GM12878 (cell line): ENCODE results near the gene HMX3. TPM values are rescaled to one million over a fixed set of nuclear protein-coding genes. Genes with fewer than 3 reads are reported as not detected.

Experiments used
- ATAC-seq: fragments of 200-7000 bp; cut with Tn5 transposase; 3 replicates; pipeline ENCODE4 v1.9.1; 2020; ENCODE audit warnings: mild to moderate bottlenecking, moderate library complexity
- BruUV-seq: library from RNA; stranded (reverse); fragments of 400-500 nt; replicated peaks from 2 replicates; lab custom pipeline; 2021; lab: Mats Ljungman, UMichigan
- CTCF ChIA-PET: fragments of 300-600 bp; sonication (Branson Sonifier 250); formaldehyde crosslinking; extraction: SDS; loops from one replicate; lab custom pipeline; 2021; ENCODE audit warnings: inconsistent platforms; lab: Yijun Ruan, JAX
- POLR2A ChIA-PET: fragments of 350-600 bp; formaldehyde crosslinking; extraction: SDS; loops from one replicate; lab custom pipeline; 2021; ENCODE audit warnings: inconsistent platforms; lab: Charles Lee
- RAD21 ChIA-PET: fragments of 300-600 bp; sonication (Branson Sonifier 250); formaldehyde crosslinking; loops from one replicate; lab custom pipeline; 2023; ENCODE audit warnings: antibody characterized with exemption; ENCODE audit not compliant: unreplicated experiment; lab: Charles Lee
- SMC1A ChIA-PET: fragments of 300-600 bp; sonication (Branson Sonifier 250); formaldehyde crosslinking; loops from one replicate; lab custom pipeline; 2023; ENCODE audit not compliant: unreplicated experiment, uncharacterized antibody; lab: Charles Lee
- DNase-seq: peaks from one replicate; pipeline ENCODE4 v3.0.0-alpha.2; 2011; ENCODE audit warnings: low read depth, low spot score
- FAIRE-seq: peaks from 3 replicates; lab custom pipeline; 2011; peaks lifted over from hg19 to GRCh38; lab: Jason Lieb, UNC
- H2AFZ ChIP-seq: 2 replicates; pipeline ENCODE4 v1.6.0; 2011; ENCODE audit warnings: low read depth, low read length, control low read depth; ENCODE audit not compliant: control insufficient read depth
- H3K27ac ChIP-seq: 2 replicates; pipeline ENCODE4 v1.5.1; 2011; ENCODE audit warnings: control low read depth; ENCODE audit not compliant: control insufficient read depth, insufficient read depth
- H3K27me3 ChIP-seq, 2 experiments: replicated peaks in 1 of 2; 2 replicates each; pipeline versions ENCODE4 v1.6.0 to v1.6.1; 2011; ENCODE audit warnings: low read length in 1 of 2; ENCODE audit not compliant: control insufficient read depth in 2 of 2, insufficient read depth in 2 of 2
- H3K36me3 ChIP-seq, 2 experiments: 2 replicates each; pipeline ENCODE4 v1.5.1; 2011; ENCODE audit warnings: low read length in 1 of 2; ENCODE audit not compliant: control insufficient read depth in 2 of 2, insufficient read depth in 2 of 2
- H3K4me1 ChIP-seq: 2 replicates; pipeline ENCODE4 v1.6.1; 2011; ENCODE audit warnings: mild to moderate bottlenecking, low read length, moderate library complexity, mixed read lengths; ENCODE audit not compliant: control insufficient read depth, insufficient read depth
- H3K4me2 ChIP-seq: 2 replicates; pipeline ENCODE4 v1.6.0; 2011; ENCODE audit warnings: control low read depth; ENCODE audit not compliant: control insufficient read depth, insufficient read depth
- H3K4me3 ChIP-seq: fragments of 200-600 bp; sonication (generic); 2 replicates; pipeline ENCODE4 v1.5.1; 2016
- H3K79me2 ChIP-seq: 2 replicates; pipeline ENCODE4 v1.6.0; 2011; ENCODE audit warnings: low read length; ENCODE audit not compliant: control insufficient read depth, insufficient read depth
- H3K9ac ChIP-seq: 2 replicates; pipeline ENCODE4 v1.8.0; 2011; ENCODE audit warnings: low read length, control low read depth, mixed read lengths; ENCODE audit not compliant: control insufficient read depth, insufficient read depth
- H3K9me3 ChIP-seq: replicated peaks from 3 replicates; pipeline ENCODE4 v1.5.1; 2011; ENCODE audit warnings: mild to moderate bottlenecking, low read length; ENCODE audit not compliant: control insufficient read depth, insufficient read depth
- H4K20me1 ChIP-seq: 2 replicates; pipeline ENCODE4 v1.6.0; 2011; ENCODE audit not compliant: control insufficient read depth, insufficient read depth
- CBX5 ChIP-seq: sonication (generic); IDR thresholded peaks from 2 replicates; pipeline ENCODE4 v1.6.1; 2016; ENCODE audit warnings: low read depth, moderate library complexity, mild to moderate bottlenecking, inconsistent platforms
- CREM ChIP-seq: IDR thresholded peaks from 2 replicates; pipeline ENCODE4 v1.6.1; 2014; ENCODE audit warnings: antibody characterized with exemption, low read depth
- EED ChIP-seq: sonication (generic); IDR thresholded peaks from 2 replicates; pipeline ENCODE4 v1.6.1; 2016; ENCODE audit warnings: antibody characterized with exemption, low read depth
- EGR1 ChIP-seq, 2 experiments: IDR thresholded peaks; 1 replicate in 1 of 2; 2 replicates in 1 of 2; pipeline ENCODE4 v1.6.1; 2011 to 2012; ENCODE audit warnings: low read depth in 2 of 2, low read length in 2 of 2, borderline replicate concordance in 1 of 2, mild to moderate bottlenecking in 1 of 2, moderate library complexity in 1 of 2
- POLR2A ChIP-seq: IDR thresholded peaks from 2 replicates; pipeline ENCODE4 v1.6.1; 2011; ENCODE audit warnings: low read depth, mild to moderate bottlenecking, low read length
- SUZ12 ChIP-seq: fragments of 200-600 bp; sonication (generic); IDR thresholded peaks from one replicate; pipeline ENCODE4 v1.6.1; 2018; ENCODE audit warnings: antibody characterized with exemption, mild to moderate bottlenecking; ENCODE audit not compliant: unreplicated experiment
- WGBS: methylation state at CpG from one replicate; pipeline ENCODE4 v1.1.6; 2016; ENCODE audit warnings: low lambda C conversion rate; ENCODE audit not compliant: insufficient replicate concordance, insufficient coverage; ENCODE audit errors: missing lambda C conversion rate; 5-methylcytosine and 5-hydroxymethylcytosine counted together
- in situ Hi-C: fragments of 300-500 bp; cut with MboI; formaldehyde crosslinking; loops from 9 replicates; pipeline ENCODE4 v1.14.3; 2018; ENCODE audit warnings: mixed read lengths
- intact Hi-C: fragments of 100-400 bp; cut with micrococcal nuclease; formaldehyde crosslinking; loops from one replicate; pipeline ENCODE4 v1.14.2; 2022; ENCODE audit not compliant: unreplicated experiment
- polyA plus RNA-seq, 11 experiments: library from polyadenylated mRNA; depleted of rRNA in 4 of 11; unstranded in 6 of 11; stranded (reverse) in 5 of 11; fragments of >200 nt; fragmentation: Nextera tagmentation in 4 of 11; fragmentation: Illumina TruSeq in 1 of 11; extraction: Ambion mirVana in 4 of 11; extraction: Trizol in 1 of 11; gene quantifications; 1 replicate in 1 of 11; 2 replicates in 10 of 11; pipeline versions ENCODE4 v1.2.1 to v1.2.3, GENCODE V29; 2011 to 2016; ENCODE audit warnings: inconsistent platforms in 2 of 11, missing spikeins in 2 of 11, low read depth in 1 of 11
- total RNA-seq, 4 experiments: library from RNA; depleted of rRNA in 3 of 4; stranded (reverse); fragments of >200 nt in 3 of 4; fragmentation: Illumina TruSeq in 1 of 4; extraction: Trizol in 1 of 4; gene quantifications; 2 replicates each; pipeline versions ENCODE4 v1.2.1 to v1.2.3, GENCODE V29; 2013 to 2021

Gene HMX3
- total and polyA plus RNA-seq, 10 of the 15 experiments (the other 5 are each of a cell fraction or from before 2014, with no cell fraction given): 0.63 to 60.5 (median 15.3) TPM; not detected in 2

GRCh38 chr10:123136806-123137642 lies 1.3 kb downstream of the HMX3 start:
- ChIA-PET RAD21 (no interaction called here), POLR2A (no interaction called here), CTCF (no interaction called here), SMC1A (interaction anchor here (1.0 kb wide), 1 partner anchor 69 kb away, joined by 3 read pairs; no protein-coding TSS in a partner anchor)
- H3K36me3 ChIP-seq: no peaks in the 10 kb centered on the region; a peak in 1 of 4 replicates
- DNase-seq (no peak), ATAC-seq (peak; percentile 17; the same call in 2 of the 3 replicates), FAIRE-seq (no peak)
- peaks cover 7% of the 10 kb centered on the region for H3K4me1 ChIP-seq
- no peak overlapping the region for H2AFZ ChIP-seq
- 30% methylated on average over 77 of the region's 83 CpGs for WGBS
- H4K20me1 ChIP-seq: no peaks in the 10 kb centered on the region
- peak overlapping the region; percentile 54 for H3K27ac ChIP-seq
- no peaks in the 10 kb centered on the region; the same call in 2 of the 3 replicates for H3K9me3 ChIP-seq
- no TSS peak for BruUV-seq
- H3K9ac ChIP-seq: peak overlapping the region; percentile 63
- peak overlapping the region; percentile 60 for H3K4me2 ChIP-seq
- H3K79me2 ChIP-seq: peaks cover 31% of the 10 kb centered on the region
- in situ Hi-C loops (no loop called here), intact Hi-C loops (no loop called here)
- peak overlapping the region; percentile 86 for H3K4me3 ChIP-seq
- TF ChIP-seq SUZ12 (peak; percentile 23), CREM (no peak), POLR2A (peak; percentile 68), EGR1 (IDR thresholded peaks at IDR 0.05; ENCODE audit: borderline replicate concordance in 1 of 2, low read depth in 2 of 2, low read length in 2 of 2) (0 out of 3 replicates have a peak, but pooled peaks of 1 of the 2 experiments have one; percentile 4), CBX5 (0 out of 2 replicates have a peak, but pooled peaks have one; percentile 8), EED (0 out of 2 replicates have a peak, but pooled peaks have one; percentile 28)
- peaks cover 12 to 22% of the 10 kb centered on the region in 2 experiments; a peak in 3 of 4 replicates for H3K27me3 ChIP-seq
